ENCODE data around the gene TECR. TPM values are rescaled to one million over a fixed set of nuclear protein-coding genes. Genes with fewer than 3 reads are reported as not detected.

Gene TECR
- total and polyA plus RNA-seq, 2 donors = 51.3 to 143 TPM

GRCh38 chr19:14553939-14554243, 24.5 kb downstream of the TECR start:
- Histone ChIP-seq H3K36me3 (ENCODE audit: control insufficient read depth in 2 of 2, insufficient read depth in 2 of 2, low read length in 1 of 2) (peaks cover 13 to 37% of the 10 kb centered on the region in 2 donors), H3K4me3 (ENCODE audit: low read length in 2 of 2) (no peak overlapping the region), H3K27ac (ENCODE audit: low read depth in 1 of 2, low read length in 1 of 2) (peak overlapping the region; percentile 42 to 50), H3K4me1 (ENCODE audit: control insufficient read depth in 2 of 2, insufficient read depth in 2 of 2, low read length in 2 of 2) (peaks cover 5 to 49% of the 10 kb centered on the region in 2 donors), H3K27me3 (ENCODE audit: control insufficient read depth in 2 of 2, insufficient read depth in 1 of 2, low read length in 1 of 2) (no peaks in the 10 kb centered on the region), H3K9me3 (ENCODE audit: control insufficient read depth in 2 of 2, insufficient read depth in 1 of 2, low read length in 1 of 2) (no peaks in the 10 kb centered on the region)
- 83% methylated on average over 9 of the region's 9 CpGs for WGBS
- no peak for DNase-seq (ENCODE audit: low read depth in 6 of 9, low spot score in 9 of 9)

GRCh38 chr19:14554382-14554812, 25.0 kb downstream of the TECR start:
- WGBS = 81% methylated on average over 6 of the region's 6 CpGs
- peaks cover 9 to 35% of the 10 kb centered on the region in 2 donors for H3K36me3 ChIP-seq (ENCODE audit: control insufficient read depth in 2 of 2, insufficient read depth in 2 of 2, low read length in 1 of 2)
- H3K4me3 ChIP-seq (ENCODE audit: low read length in 2 of 2) = no peak overlapping the region
- H3K9me3 ChIP-seq (ENCODE audit: control insufficient read depth in 2 of 2, insufficient read depth in 1 of 2, low read length in 1 of 2) = no peaks in the 10 kb centered on the region
- no peaks in the 10 kb centered on the region for H3K27me3 ChIP-seq (ENCODE audit: control insufficient read depth in 2 of 2, insufficient read depth in 1 of 2, low read length in 1 of 2)
- H3K27ac ChIP-seq (ENCODE audit: low read depth in 1 of 2, low read length in 1 of 2) = peak overlapping the region; percentile 42 to 50
- peaks cover 5 to 49% of the 10 kb centered on the region in 2 donors for H3K4me1 ChIP-seq (ENCODE audit: control insufficient read depth in 2 of 2, insufficient read depth in 2 of 2, low read length in 2 of 2)
- DNase-seq (ENCODE audit: low read depth in 6 of 9, low spot score in 9 of 9) = no peak

GRCh38 chr19:14555918-14556661, 26.7 kb downstream of the TECR start:
- DNase-seq (ENCODE audit: low read depth in 6 of 9, low spot score in 9 of 9) = no peak
- Histone ChIP-seq H3K36me3 (ENCODE audit: control insufficient read depth in 2 of 2, insufficient read depth in 2 of 2, low read length in 1 of 2) (peaks cover 5 to 26% of the 10 kb centered on the region in 2 donors), H3K4me3 (ENCODE audit: low read length in 2 of 2) (no peak overlapping the region), H3K9me3 (ENCODE audit: control insufficient read depth in 2 of 2, insufficient read depth in 1 of 2, low read length in 1 of 2) (no peaks in the 10 kb centered on the region), H3K27me3 (ENCODE audit: control insufficient read depth in 2 of 2, insufficient read depth in 1 of 2, low read length in 1 of 2) (no peaks in the 10 kb centered on the region), H3K27ac (ENCODE audit: low read depth in 1 of 2, low read length in 1 of 2) (no peak overlapping the region), H3K4me1 (ENCODE audit: control insufficient read depth in 2 of 2, insufficient read depth in 2 of 2, low read length in 2 of 2) (peaks cover 5 to 41% of the 10 kb centered on the region in 2 donors)
- 96% methylated on average over 12 of the region's 12 CpGs for WGBS

GRCh38 chr19:14556662-14557188, 27.3 kb downstream of the TECR start:
- Histone ChIP-seq H3K4me3 (ENCODE audit: low read length in 2 of 2) (peak overlapping the region in 1 of 2 donors; percentile 29), H3K9me3 (ENCODE audit: control insufficient read depth in 2 of 2, insufficient read depth in 1 of 2, low read length in 1 of 2) (no peaks in the 10 kb centered on the region), H3K27me3 (ENCODE audit: control insufficient read depth in 2 of 2, insufficient read depth in 1 of 2, low read length in 1 of 2) (no peaks in the 10 kb centered on the region), H3K4me1 (ENCODE audit: control insufficient read depth in 2 of 2, insufficient read depth in 2 of 2, low read length in 2 of 2) (peaks cover 5 to 39% of the 10 kb centered on the region in 2 donors), H3K27ac (ENCODE audit: low read depth in 1 of 2, low read length in 1 of 2) (peak overlapping the region in 1 of 2 donors; percentile 31), H3K36me3 (ENCODE audit: control insufficient read depth in 2 of 2, insufficient read depth in 2 of 2, low read length in 1 of 2) (peaks cover 5 to 26% of the 10 kb centered on the region in 2 donors)
- DNase-seq (ENCODE audit: low read depth in 6 of 9, low spot score in 9 of 9) = peak in 7 of 9 donors; percentile 34 to 76 (median 67)
- WGBS = 20% methylated on average over 18 of the region's 18 CpGs

GRCh38 chr19:14558370-14559066, 29.1 kb downstream of the TECR start:
- WGBS = 96% methylated on average over 23 of the region's 23 CpGs
- Histone ChIP-seq H3K4me1 (ENCODE audit: control insufficient read depth in 2 of 2, insufficient read depth in 2 of 2, low read length in 2 of 2) (peaks cover 5 to 26% of the 10 kb centered on the region in 2 donors), H3K36me3 (ENCODE audit: control insufficient read depth in 2 of 2, insufficient read depth in 2 of 2, low read length in 1 of 2) (peaks cover 7 to 33% of the 10 kb centered on the region in 2 donors), H3K27me3 (ENCODE audit: control insufficient read depth in 2 of 2, insufficient read depth in 1 of 2, low read length in 1 of 2) (no peaks in the 10 kb centered on the region), H3K4me3 (ENCODE audit: low read length in 2 of 2) (no peak overlapping the region), H3K9me3 (ENCODE audit: control insufficient read depth in 2 of 2, insufficient read depth in 1 of 2, low read length in 1 of 2) (no peaks in the 10 kb centered on the region), H3K27ac (ENCODE audit: low read depth in 1 of 2, low read length in 1 of 2) (no peak overlapping the region)
- DNase-seq (ENCODE audit: low read depth in 6 of 9, low spot score in 9 of 9) = no peak

GRCh38 chr19:14559916-14560775, 30.8 kb downstream of the TECR start:
- no peak for DNase-seq (ENCODE audit: low read depth in 6 of 9, low spot score in 9 of 9)
- Histone ChIP-seq H3K4me1 (ENCODE audit: control insufficient read depth in 2 of 2, insufficient read depth in 2 of 2, low read length in 2 of 2) (peaks cover 5 to 18% of the 10 kb centered on the region in 2 donors), H3K4me3 (ENCODE audit: low read length in 2 of 2) (no peak overlapping the region), H3K9me3 (ENCODE audit: control insufficient read depth in 2 of 2, insufficient read depth in 1 of 2, low read length in 1 of 2) (peaks cover 0 to 1% of the 10 kb centered on the region in 2 donors), H3K36me3 (ENCODE audit: control insufficient read depth in 2 of 2, insufficient read depth in 2 of 2, low read length in 1 of 2) (peaks cover 17 to 37% of the 10 kb centered on the region in 2 donors), H3K27ac (ENCODE audit: low read depth in 1 of 2, low read length in 1 of 2) (no peak overlapping the region), H3K27me3 (ENCODE audit: control insufficient read depth in 2 of 2, insufficient read depth in 1 of 2, low read length in 1 of 2) (no peaks in the 10 kb centered on the region)
- WGBS = 85% methylated on average over 28 of the region's 28 CpGs

GRCh38 chr19:14560776-14561108, 31.3 kb downstream of the TECR start:
- 92% methylated on average over 6 of the region's 6 CpGs for WGBS
- Histone ChIP-seq H3K9me3 (ENCODE audit: control insufficient read depth in 2 of 2, insufficient read depth in 1 of 2, low read length in 1 of 2) (peaks cover 0 to 1% of the 10 kb centered on the region in 2 donors), H3K27ac (ENCODE audit: low read depth in 1 of 2, low read length in 1 of 2) (no peak overlapping the region), H3K27me3 (ENCODE audit: control insufficient read depth in 2 of 2, insufficient read depth in 1 of 2, low read length in 1 of 2) (no peaks in the 10 kb centered on the region), H3K36me3 (ENCODE audit: control insufficient read depth in 2 of 2, insufficient read depth in 2 of 2, low read length in 1 of 2) (peaks cover 21 to 42% of the 10 kb centered on the region in 2 donors), H3K4me3 (ENCODE audit: low read length in 2 of 2) (no peak overlapping the region), H3K4me1 (ENCODE audit: control insufficient read depth in 2 of 2, insufficient read depth in 2 of 2, low read length in 2 of 2) (peaks cover 5 to 18% of the 10 kb centered on the region in 2 donors)
- DNase-seq (ENCODE audit: low read depth in 6 of 9, low spot score in 9 of 9) = no peak

- Histone ChIP-seq H3K9me3 (ENCODE audit: control insufficient read depth in 2 of 2, insufficient read depth in 1 of 2, low read length in 1 of 2) (peaks cover 0 to 1% of the 10 kb centered on the region in 2 donors), H3K4me3 (ENCODE audit: low read length in 2 of 2) (no peak overlapping the region), H3K27me3 (ENCODE audit: control insufficient read depth in 2 of 2, insufficient read depth in 1 of 2, low read length in 1 of 2) (no peaks in the 10 kb centered on the region), H3K4me1 (ENCODE audit: control insufficient read depth in 2 of 2, insufficient read depth in 2 of 2, low read length in 2 of 2) (peaks cover 4 to 17% of the 10 kb centered on the region in 2 donors), H3K36me3 (ENCODE audit: control insufficient read depth in 2 of 2, insufficient read depth in 2 of 2, low read length in 1 of 2) (peaks cover 26 to 47% of the 10 kb centered on the region in 2 donors), H3K27ac (ENCODE audit: low read depth in 1 of 2, low read length in 1 of 2) (peak overlapping the region; percentile 43 to 46)
- DNase-seq (ENCODE audit: low read depth in 6 of 9, low spot score in 9 of 9) = no peak
- 91% methylated on average over 8 of the region's 8 CpGs for WGBS
Observed at GRCh38 chr19:14561249-14561648, 31.9 kb downstream of the TECR start.
